Head of caudate nucleus (tissue), 42 donors: Measurements from ENCODE around the gene CRK.
"Not testable (repeated sequence)": the region's sequence is repeated elsewhere in the genome, so short reads cannot be mapped to it uniquely, and the experiment has no call there.

ENCODE experiments used
- DNase-seq, 42 donors: peaks; one replicate each; pipeline versions ENCODE4 v3.0.0 to v3.0.0-alpha.2; 2020 to 2021; ENCODE audit warnings: mixed read lengths in 7 of 42
- intact Hi-C: fragments of 100-400 bp; cut with DNase I; formaldehyde crosslinking; loops from one replicate; pipeline ENCODE4 v1.15.0; 2022

CRK gene

GRCh38 chr17:1445695-1446094 is 10.3 kb downstream of the CRK start:
- intact Hi-C loops, DNase-seq: not testable (repeated sequence)

DNA sequence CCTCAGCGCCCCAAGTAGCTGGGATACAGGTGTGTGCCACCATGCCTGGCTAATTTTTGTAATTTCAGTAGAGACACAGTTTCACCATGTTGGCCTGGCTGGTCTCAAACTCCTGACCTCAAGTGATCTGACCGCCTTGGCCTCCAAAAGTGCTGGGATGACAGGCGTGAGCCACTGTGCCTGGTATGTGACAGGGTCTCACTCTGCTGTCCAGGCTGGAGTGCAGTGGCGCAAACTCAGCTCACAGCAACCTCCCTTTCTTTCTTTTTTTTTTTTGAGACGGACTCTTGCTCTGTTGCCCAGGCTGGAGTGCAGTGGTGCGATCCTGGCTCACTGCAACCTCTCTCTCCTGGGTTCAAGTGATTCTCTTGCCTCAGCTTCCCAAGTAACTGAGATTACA is 13.3 kb downstream of the CRK start:
- intact Hi-C loops, DNase-seq: not testable (repeated sequence)

GRCh38 chr17:1442187-1442586 is 13.8 kb downstream of the CRK start:
- DNase-seq, result no peak
- intact Hi-C loops, result no loop called here

- intact Hi-C loops, result no loop called here
- DNase-seq, result no peak
These were observed 15.1 kb downstream of the CRK start for GRCh38 chr17:1440921-1441320.

DNA sequence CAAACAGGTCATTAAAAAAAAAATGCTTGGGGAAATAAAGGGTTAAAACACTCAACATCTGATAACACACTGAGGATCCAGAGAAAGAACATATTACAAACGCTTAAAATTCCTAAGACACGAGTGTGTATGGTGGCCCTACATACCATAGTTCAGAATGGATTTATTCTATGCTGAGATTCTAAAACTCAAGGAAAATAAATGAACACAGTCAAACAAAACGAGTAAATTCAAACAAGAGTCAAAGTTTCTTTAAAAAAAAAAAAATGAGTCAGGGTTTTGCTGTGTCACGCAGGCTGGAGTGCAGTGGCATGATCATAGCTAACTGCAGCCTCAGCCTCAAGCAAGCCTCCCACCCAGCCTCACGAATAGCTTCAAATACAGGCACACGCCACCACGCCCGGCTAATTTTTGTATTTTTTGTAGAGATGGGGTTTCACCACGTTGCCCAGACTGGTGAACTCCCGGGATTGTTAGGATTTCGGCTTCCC is 17.4 kb downstream of the CRK start:
- peak in 3 of 42 donors; percentile 20 to 52 (median 35) for DNase-seq
- intact Hi-C loops, result no loop called here

DNA sequence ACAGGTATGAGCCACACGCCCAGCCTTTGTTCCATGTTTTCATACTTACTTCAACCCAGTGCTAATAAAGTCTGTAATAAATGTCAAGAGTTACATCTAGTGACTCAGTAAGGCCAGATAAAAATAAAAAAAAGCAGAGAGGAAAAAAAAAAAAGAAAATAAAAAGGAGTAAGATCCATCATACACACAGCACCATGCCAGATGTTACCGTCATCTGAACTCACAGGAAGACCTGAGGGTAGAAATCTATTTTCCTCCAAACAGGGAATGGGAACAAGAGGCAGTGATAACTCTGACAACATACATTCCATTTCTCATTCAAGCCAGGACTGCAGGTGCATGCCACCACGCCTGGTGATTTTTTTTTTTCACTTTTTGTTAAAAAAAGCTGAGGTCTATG is 20.7 kb downstream of the CRK start:
- intact Hi-C loops, result no loop called here

GRCh38 chr17:1434150-1434549 is 21.9 kb downstream of the CRK start:
- no peak for DNase-seq
- intact Hi-C loops, result no loop called here

More for the DNA sequence above, 20.7 kb downstream of the CRK start:
- no peak for DNase-seq

DNA sequence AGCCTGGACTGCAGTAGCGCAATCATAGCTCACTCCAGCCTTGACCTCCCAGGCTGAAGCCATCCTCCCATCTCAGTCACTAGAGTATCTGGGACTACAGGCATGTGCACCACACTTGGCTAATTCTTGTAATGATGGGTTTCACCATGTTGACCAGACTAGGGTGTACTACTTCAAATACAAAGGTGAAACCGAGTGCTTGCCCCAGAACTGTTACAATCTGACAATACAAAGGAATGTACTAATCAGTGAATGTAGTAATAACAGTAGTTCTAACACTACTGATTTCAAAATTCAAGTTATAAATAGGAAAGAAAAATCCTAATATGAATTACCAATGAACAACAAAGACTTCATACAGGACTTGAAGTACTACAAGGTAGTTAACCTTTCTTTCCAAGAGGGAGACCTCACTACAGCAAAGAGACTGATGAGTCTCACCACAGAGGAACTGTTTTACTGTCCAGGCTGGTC is 24.4 kb downstream of the CRK start:
- no peak for DNase-seq

GRCh38 chr17:1423456-1424135 is 32.4 kb downstream of the CRK start:
- DNase-seq, result no peak
- intact Hi-C loops, result no loop called here

More for the DNA sequence above, 24.4 kb downstream of the CRK start:
- intact Hi-C loops, result no loop called here

DNA sequence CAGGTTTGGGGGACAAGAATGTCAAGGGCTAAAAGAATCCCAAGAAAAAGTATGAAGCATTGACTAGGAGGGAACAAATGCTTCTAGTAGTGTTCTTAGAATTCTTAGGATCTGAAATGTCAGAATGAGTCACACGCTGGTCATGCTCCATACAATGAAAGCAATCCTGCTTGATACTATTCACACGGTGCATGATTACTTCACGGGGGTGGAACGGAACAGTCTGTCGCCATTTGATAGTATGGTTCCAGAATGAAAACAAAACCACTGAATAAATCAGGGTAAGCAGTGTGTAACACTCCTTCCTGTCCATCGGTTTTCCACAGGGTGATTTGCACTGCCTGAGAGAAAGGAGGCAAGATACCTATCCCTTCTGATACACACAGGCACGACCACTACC is 33.1 kb downstream of the CRK start:
- intact Hi-C loops, result no loop called here
- peak in 23 of 42 donors; percentile 9 to 67 (median 27) for DNase-seq

- no peak for DNase-seq
- intact Hi-C loops, result no loop called here
These were observed 34.6 kb downstream of the CRK start for GRCh38 chr17:1421470-1421869.

- DNase-seq, result no peak
- intact Hi-C loops, result no loop called here
These were observed 35.1 kb downstream of the CRK start for GRCh38 chr17:1420981-1421380.

- intact Hi-C loops, result no loop called here
- no peak for DNase-seq
These were observed 35.9 kb downstream of the CRK start for GRCh38 chr17:1420163-1420562.

DNA sequence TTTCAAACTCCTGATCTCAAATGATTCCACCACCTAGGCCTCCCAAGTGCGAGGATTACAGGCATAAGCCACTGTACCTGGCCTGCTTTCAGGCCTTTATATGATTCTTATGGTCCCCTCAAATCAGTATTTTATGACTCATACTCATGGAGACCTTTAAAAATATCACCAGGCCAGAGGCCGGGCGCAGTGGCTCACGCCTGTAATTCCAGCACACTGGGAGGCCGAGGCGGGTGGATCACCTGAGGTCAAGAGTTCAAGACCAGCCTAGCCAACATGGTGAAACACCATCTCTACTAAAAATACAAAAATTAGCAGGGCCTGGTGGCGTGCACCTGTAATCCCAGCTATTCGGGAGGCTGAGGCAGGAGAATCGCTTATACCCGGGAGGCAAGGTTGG is 37.6 kb downstream of the CRK start:
- DNase-seq, intact Hi-C loops: not testable (repeated sequence)

GRCh38 chr17:1416414-1416813 is 39.6 kb downstream of the CRK start:
- DNase-seq, result no peak
- intact Hi-C loops, result no loop called here

- intact Hi-C loops, result no loop called here
These were observed 41.4 kb downstream of the CRK start for GRCh38 chr17:1414634-1415033.

GRCh38 chr17:1414001-1414574 is 41.9 kb downstream of the CRK start:
- intact Hi-C loops, result no loop called here
- DNase-seq, result no peak

More at GRCh38 chr17:1414634-1415033, 41.4 kb downstream of the CRK start:
- DNase-seq, result no peak

- DNase-seq, result peak in 9 of 42 donors; percentile 12 to 55 (median 23)
- intact Hi-C loops, result no loop called here
These were observed 42.7 kb downstream of the CRK start for GRCh38 chr17:1413281-1413791.

DNA sequence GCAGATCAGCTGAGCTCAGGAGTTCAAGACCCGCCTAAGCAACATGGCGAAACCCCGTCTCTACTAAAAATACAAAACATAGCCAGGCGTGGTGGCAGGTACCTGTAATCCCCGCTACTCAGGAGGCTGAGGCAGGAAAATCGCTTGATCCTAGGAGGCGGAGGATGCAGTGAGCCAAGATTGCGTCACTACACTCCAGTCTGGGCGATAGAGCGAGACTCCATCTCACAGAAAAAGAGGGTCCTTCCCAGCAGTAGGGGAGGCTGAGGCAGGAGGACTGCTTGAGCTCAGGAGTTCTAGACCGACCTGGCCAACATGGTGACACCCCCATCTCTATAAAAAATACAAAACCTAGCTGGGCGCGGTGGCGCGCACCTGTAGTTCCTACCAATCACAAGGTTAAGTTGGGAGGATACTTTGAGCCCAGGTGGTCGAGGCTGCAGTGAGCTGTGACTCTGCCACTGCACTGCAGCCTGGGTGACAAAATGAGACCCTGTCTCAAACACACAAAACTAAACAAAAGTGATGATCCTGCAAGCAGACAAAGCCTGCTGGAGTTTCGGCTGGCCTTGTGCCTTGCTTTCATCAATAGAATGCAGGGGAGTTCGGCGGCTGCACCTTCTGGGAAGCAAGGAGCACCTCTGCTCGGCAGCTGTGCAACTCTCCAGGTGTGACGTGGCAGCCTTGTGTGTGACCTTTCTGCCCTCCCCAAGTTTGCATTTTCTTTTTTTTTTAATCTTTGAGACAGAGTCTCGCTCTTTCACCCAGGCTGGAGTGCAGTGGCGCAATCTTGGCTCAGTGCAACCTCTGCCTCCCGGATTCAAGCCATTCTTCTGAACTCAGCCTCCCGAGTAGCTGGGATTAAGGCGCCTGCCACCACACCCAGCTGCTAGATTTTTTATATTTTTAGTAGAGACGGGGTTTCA is 43.6 kb downstream of the CRK start:
- no peak for DNase-seq
- intact Hi-C loops, result no loop called here

GRCh38 chr17:1402262-1402586 is 53.8 kb downstream of the CRK start:
- intact Hi-C loops, result no loop called here
- no peak for DNase-seq
